Activated CD4-positive, alpha-beta T cell treated with anti-CD3 and anti-CD28 coated beads for 1 hour (primary cell): Measurements from ENCODE around the gene ZNF565.
"Not testable (repeated sequence)": the region's sequence is repeated elsewhere in the genome, so short reads cannot be mapped to it uniquely, and the experiment has no call there.

Experiments used
- DNase-seq: peaks from one replicate; pipeline ENCODE4 v3.0.0-alpha.2; 2020

The ZNF565 gene

DNA sequence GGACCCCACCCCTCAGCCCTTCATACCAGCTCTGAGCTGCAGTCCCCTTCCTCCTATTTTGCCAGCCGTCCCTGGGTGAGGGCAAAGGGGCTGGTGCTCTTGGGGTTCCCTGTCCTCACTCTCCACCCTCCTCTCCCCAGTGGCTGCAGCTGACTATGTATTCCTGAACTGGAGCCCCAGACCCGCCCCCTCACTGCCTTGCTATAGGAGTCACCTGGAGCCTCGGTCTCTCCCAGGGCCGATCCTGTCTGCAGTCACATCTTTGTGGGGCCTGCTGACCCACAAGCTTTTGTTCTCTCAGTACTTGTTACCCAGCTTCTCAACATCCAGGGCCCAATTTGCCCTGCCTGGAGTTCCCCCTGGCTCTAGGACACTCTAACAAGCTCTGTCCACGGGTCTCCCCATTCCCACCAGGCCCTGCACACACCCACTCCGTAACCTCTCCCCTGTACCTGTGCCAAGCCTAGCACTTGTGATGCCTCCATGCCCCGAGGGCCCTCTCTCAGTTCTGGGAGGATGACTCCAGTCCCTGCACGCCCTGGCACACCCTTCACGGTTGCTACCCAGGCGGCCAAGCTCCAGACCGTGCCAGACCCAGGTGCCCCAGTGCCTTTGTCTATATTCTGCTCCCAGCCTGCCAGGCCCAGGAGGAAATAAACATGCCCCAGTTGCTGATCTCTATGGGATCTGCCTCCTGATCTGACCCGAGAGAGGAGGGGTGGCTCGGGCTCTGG lies 64.6 kb downstream of the ZNF565 start:
- DNase-seq, result no peak

DNA sequence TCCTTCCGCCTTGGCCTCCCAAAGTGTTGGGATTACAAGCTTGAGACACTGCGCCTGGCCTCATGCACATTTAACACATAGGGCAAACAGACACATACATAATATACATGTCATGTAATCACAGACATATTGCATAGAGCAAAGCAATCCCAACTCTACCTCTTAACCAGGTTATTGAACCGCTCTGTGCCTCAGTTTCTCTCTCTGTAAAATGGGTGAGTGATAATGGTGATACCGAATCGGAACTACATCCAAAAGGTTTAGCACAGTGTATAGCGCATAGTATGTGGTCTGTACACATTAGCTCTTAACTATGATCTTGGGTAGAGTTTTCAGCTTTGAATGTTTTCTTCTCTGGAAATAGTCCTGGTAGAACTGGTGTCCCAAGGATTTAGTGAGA lies 69.8 kb downstream of the ZNF565 start:
- no peak for DNase-seq

- no peak for DNase-seq
These were observed 72.0 kb downstream of the ZNF565 start for GRCh38 chr19:36142496-36142895.

DNA sequence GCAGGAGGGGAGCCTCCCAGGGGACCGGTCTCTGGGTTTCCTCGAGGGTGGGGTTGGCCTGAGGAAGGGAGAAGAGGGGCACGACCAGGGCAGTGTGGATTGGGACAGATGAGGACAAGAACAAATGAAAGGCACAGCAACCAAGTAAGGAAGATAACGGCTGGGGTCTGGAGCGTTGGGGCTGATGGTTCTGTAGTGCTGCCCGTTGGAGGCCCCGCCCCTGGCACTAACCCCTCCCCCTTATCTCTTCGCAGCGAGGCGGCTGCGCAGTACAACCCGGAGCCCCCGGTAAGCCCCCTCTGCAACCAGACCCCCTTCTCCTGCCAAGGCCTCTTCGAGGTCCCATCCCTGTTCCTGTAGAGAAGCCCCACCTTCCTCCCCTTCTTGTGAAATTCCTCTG lies 72.4 kb downstream of the ZNF565 start:
- DNase-seq, result no peak

GRCh38 chr19:36141039-36141927 lies 73.2 kb downstream of the ZNF565 start:
- peak; percentile 86 for DNase-seq

- peak; percentile 11 for DNase-seq
These were observed 74.0 kb downstream of the ZNF565 start for GRCh38 chr19:36140304-36141038.

- peak; percentile 86 for DNase-seq
These were observed 74.8 kb downstream of the ZNF565 start, which contains the start of gene CAPNS1 for GRCh38 chr19:36139473-36140303. TSS of gene CAPNS1 (plus strand) at chr19:36140066. CDS start at chr19:36141012, 946 bp downstream.

GRCh38 chr19:36139120-36139472 lies 75.4 kb downstream of the ZNF565 start:
- DNase-seq, result no peak

GRCh38 chr19:36136964-36137686 lies 77.3 kb downstream of the ZNF565 start:
- no peak for DNase-seq

GRCh38 chr19:36134867-36135266 lies 79.6 kb downstream of the ZNF565 start:
- not testable (repeated sequence) for DNase-seq
